ENCODE results near the gene COMTD1.

The COMTD1 gene

DNA sequence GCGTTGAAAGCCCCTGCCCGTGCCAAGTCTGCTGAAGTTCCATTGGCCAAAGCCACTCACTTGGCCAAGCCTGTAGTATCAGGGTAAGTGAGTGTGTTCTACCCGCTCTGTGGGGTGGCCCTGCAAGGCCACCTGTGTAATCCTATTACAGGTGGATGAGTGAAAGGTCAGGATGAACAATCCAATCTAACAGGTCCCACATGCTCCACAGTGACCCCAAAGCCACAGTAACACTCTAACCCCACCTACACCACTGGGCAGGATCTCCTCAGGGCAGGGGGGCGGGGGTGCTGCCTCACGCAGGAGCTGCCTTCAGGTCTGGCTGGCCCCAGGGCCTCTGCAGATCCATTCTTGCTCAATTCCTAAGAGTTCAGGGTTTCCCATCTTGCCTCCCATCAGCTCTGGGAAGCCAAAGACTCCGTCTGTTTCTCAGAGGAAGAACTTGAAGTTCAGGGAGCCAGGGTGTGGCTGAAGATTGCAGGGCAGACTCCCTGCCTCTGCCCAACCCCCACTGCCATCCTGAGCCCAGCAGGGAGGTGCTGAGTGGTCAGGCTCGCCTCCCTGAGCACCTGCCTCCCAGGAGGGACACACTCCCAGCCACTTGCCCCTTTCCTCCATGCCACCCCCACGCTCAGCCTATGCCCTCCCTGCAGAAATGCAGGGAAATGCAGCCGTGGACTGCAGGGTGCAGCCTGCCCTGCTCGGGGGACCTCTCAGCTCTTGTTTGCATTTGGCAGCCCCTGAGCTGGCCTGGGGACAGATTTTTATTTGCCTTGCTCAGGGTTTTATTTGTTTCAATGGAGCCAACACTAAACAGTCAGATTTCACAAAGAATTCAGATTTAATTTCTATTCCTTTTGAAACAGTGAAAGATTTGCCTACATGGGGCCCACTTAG is 9.8 kb upstream of the COMTD1 start:
- no peak for DNase-seq (ENCODE audit: low spot score)

DNA sequence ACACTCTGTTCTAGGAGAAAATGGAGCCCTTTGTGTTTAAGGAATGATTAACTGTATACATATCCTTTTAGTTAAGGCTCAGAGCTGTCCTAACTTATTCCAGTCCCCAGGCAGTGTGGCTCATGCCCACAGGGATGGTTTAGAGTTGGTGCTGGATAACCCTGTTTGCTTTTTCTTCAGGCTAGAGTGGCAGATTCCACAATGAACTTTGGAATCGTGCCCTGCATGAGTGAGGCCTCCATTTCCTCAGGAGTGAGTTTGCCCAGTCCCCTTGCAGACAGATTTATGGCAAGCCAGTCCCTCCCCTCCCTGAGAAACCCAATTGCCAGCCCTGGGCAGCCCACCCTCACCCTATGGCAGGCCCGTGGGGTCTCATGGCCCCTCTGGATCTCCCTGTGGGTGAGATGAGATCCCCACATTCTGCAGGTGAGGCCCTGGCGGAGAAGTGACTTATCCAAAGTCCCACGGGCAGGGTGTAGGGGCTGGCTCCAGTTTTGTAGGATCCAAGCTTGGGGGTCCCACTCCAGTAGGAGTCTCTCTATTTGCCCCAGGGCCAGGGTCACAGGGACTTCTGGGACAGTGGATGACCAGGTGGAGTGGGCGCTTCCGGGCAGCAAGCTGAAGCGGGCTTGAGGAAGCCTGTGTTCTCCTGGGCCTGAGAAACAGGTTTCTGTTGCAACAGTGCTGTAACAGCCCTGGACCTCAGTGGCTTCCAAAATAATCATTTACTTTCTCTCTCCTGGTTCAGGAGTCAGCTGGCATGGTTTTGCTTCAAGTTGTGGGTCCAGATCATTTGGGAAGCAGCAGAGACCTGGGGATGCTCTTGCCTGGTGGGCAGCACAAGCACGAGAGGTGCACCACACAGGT is 9.0 kb upstream of the COMTD1 start:
- DNase-seq (ENCODE audit: low spot score): no peak

GRCh38 chr10:75243426-75243825 is 7.7 kb upstream of the COMTD1 start:
- peak; percentile 75 for DNase-seq (ENCODE audit: low spot score)

DNA sequence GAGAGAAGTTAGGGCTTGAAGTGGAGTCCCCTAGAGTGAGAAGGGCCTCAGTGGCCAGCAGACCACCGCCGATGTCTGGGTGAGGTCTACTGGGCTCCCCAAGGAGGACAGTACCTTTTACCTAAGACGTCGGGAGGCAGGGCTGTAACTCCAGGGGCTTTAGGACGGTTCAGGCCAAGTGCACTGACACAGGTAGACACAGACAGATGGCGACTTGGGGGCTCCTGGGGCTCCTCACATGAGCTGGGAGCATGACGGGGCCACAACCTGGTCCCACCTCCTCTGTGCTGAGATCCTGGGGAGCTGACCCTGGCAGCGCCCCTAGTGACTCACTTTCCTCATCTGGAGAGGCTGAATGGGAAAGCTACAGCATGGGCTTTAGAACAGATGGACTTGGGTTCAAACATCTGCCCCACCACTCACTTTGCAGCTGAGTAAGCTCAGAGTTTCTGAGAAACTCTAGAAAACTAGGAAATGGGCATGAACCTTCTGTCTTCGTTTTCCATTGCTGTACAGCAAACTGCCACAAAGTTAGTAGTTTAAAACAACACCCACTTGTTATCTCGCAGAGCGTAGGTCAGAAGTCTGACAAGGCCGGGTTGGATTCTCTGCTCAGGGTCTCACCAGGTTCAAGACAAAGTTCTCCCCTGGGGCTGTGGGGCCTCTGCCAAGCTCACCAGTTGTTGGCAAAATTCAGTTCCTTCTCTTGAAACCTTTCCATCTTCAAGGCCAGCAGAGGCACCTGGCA is 4.7 kb upstream of the COMTD1 start:
- no peak for DNase-seq (ENCODE audit: low spot score)

DNA sequence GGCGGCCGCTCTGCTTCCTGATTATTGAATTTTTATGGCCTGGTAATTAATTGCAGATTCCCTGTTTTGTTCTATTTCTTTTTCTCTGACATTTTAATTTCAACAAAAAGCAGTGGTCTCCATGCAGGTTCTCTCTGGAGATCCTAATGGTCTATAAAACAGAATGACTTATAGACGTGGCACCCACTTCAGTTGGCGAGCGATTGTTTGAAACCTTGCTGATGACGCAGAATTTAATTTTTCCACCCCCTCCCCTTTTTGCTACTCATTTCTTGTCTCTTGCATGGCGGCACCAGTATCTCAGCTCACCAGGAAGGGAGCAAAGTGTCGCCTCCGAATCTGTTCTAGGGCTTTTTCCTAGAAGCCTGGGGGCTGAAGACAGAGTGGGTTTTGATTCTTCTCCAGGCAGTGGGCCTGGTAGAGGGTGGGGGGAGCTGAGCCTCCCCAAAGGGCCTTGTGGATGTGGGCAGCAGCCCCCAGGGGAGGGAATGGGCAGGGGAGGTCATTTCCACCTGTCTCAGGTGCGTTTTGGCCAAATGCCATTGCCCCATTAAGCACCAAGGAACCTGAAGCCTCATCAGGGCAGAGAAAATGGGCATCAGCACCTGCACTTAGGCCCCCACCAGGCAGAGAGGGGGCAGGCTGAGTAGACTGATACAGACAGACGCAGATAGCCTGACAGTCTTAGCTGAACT is 3.5 kb upstream of the COMTD1 start:
- DNase-seq (ENCODE audit: low spot score): no peak

DNA sequence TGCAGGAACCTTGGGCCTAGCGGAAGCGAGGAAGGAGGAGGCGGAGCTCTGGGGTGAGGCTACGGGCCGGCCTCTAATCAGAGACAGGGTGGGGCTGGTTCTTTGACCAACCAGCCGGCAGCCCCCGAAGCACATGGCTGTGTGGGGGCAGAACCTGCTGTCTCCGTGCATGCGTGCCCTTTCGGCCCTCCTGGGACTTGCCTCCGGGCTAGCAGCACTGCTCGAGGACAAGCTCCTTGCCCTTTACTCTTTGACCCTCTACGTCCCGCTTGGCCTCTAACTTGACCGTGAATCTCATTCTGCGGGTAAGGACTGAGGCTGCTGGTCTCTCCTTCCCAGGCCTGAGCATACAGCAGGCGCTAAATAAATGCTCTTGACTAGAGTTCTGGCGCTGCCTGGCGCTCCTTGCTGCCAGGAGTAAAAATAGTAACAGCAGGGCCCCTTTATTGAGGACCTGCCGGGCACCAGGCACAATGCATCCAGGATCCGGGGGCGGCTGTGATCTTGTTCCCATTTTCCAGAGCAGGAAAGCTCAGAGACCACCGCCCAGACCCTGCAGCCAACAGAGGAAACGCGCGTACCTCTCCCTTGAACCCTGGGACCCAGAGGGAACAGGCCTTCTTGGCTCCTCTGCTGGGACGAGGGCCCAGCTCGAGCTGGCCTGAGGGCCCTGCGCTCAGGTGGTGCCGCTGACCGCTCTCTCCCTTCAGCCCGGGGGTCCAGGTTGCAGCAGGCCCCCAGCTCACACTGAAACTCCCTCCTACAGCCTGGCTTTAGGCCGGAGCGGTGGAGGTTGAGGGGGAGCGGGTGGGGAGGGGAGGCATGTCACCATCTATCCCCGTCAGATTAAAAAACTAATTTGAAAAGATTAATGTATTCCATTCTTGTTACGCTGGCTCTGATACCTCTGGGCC is 2.7 kb upstream of the COMTD1 start:
- DNase-seq (ENCODE audit: low spot score): no peak

GRCh38 chr10:75236178-75236825 is 545 bp upstream of the COMTD1 start:
- no peak for DNase-seq (ENCODE audit: low spot score)

GRCh38 chr10:75234683-75235374 is 928 bp downstream of the COMTD1 start:
- no peak for DNase-seq (ENCODE audit: low spot score)

- DNase-seq (ENCODE audit: low spot score): peak; percentile 91
These were observed 1.6 kb downstream of the COMTD1 start for GRCh38 chr10:75234017-75234682.

DNA sequence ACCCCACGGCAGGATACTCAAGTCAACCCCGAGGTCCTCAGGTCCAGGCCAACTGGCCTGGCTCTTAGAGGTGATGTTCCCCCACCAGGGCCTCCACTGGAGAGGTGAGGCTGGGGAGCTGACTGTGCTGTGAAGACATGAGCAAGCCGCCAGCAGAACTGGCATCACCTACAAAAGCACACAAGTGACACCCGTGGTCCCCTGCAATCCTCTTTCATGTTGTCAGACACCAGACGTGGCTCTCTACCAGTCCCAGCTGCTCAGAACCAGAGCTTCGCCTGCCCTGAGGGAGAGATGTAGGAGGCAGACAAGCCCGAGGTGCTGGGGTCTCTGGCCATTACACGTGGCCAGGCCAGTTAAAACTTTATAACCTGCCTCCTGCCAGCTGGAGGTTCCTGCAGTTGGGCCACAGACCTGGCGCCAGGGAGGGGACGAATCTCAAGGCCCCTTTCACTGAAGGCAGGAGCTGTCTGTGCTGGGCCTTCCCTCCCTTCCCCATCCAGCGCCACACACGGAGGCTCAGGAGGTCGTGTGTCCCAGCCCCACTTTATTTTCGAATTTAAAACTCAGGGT is 2.2 kb downstream of the COMTD1 start:
- DNase-seq (ENCODE audit: low spot score): no peak

- DNase-seq (ENCODE audit: low spot score): no peak
These were observed 3.8 kb downstream of the COMTD1 start for GRCh38 chr10:75231672-75232581.

DNA sequence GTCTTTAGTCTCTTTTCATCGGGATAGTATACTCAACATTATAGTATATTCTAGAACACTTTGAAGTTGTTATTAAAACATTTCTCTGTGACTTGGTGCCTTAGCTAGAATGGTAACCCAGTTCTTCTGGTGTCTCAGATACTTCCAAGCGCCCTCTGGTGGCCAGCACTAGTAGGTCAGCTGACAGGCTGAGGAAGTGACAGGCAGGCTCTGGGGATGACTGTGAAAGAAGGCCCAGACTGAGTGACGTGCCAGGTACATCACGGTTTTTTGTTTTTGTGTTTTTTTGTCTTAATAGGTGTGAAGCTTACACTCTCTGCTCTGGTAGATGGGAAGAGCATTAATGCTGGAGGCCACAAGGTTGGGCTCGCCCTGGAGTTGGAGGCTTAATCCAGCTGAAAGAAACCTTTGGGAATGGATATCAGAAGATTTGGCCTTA is 5.1 kb downstream of the COMTD1 start:
- DNase-seq (ENCODE audit: low spot score): peak; percentile 72

- DNase-seq (ENCODE audit: low spot score): no peak
These were observed 5.8 kb downstream of the COMTD1 start for GRCh38 chr10:75229971-75230370.

DNA sequence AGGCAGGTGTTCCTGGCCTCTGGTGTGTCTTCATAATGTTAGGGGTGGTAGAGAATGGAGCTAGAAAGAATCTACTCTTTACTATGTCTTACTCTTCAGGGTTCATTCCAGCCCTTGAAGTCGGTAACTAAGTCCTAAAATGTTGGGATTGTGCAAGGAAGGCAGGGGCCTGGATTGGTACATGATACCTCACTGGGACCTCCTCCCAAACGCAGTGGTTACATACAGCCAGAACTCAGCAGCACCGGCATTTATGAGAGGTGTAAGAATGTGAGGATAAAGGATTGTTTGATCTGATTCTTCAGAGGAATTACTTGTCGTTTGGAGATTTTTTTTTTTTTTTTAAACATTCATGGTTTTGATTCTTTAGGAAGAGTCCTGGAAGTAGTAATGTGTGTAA is 6.9 kb downstream of the COMTD1 start:
- DNase-seq (ENCODE audit: low spot score): no peak

DNA sequence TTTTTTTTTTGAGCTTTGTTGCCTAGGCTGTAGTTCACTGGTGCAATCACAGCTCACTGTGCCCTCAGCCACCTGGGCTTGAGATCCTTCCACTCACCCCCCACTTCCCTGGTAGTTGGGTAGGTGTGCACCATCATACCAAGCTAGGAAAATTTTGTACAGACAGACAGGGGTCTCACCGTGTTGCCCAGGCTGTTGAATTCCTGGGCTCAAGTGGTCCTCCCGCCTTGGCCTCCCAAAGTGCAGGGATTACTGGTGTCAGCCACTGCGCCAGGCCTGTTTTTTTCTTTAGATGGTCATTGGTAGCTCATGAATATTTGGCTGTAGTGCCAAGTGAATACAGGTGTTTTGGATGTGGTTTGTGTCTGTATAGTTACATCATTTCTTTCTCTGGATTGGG is 7.5 kb downstream of the COMTD1 start:
- no peak for DNase-seq (ENCODE audit: low spot score)

DNA sequence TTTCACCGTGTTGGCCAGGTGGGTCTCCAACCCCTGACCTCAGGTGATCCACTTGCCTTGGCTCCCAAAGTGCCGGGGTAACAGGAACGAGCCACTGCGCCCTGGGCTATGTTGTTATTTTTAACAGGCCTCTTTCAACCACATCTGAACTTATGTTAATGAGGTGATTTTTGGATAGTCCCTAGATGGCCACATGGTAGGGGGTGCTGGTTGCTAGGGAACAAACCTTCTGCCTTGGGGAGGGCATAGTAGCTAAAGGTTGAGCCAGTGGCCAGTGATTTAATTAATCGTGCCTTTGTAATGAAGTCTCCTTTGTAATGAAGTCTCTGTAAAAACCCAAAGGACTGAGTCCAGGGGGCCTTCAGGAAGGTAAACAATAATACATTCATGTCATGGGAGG is 9.1 kb downstream of the COMTD1 start:
- DNase-seq (ENCODE audit: low spot score): no peak

GRCh38 chr10:75226095-75226494 is 9.7 kb downstream of the COMTD1 start:
- DNase-seq (ENCODE audit: low spot score): no peak

Data from SW480 (cell line).